Measurements from ENCODE around the gene PRDM5. TPM values are rescaled to one million over a fixed set of nuclear protein-coding genes. Genes with fewer than 3 reads are reported as not detected.

The PRDM5 gene
- total RNA-seq, 2 experiments from 2014 or later = 0.20 to 0.57 TPM

DNA sequence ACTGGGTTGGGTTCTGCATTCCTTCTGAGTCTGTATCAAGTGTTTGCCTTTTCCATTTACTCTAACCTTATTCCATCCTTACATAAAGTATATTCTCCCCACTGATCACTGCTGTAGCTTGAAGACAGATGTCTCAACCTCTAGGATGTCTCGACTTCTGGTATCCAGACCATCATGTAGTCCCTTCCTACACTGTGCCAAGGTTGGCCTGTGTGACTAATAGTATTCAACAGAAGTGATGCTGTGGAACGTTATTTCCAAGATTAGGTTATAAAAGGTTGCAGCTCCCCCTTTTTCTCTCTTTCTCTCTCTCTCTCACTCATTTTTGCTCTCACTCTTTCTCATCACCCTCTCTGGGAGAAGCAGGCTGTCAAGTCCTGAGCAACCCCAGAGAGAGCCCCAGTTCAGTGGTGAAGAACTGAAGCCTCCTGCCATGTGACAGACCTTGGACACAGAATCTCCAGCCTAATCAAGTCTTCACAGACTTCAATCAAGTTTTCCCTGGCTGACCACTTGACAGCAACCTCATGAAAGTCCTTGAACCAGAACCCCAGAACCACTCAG lies 75.4 kb downstream of the PRDM5 start:
- CTCF ChIA-PET = no interaction called here
- no peak overlapping the region for H3K27ac Mint-ChIP-seq
- no peak overlapping the region for H3K4me3 Mint-ChIP-seq
- no peaks in the 10 kb centered on the region for H3K9me3 Mint-ChIP-seq
- intact Hi-C loops (cut with micrococcal nuclease) = loop anchor here (2.0 kb wide), 1 partner anchor 74 kb away; no protein-coding TSS in a partner anchor
- H3K36me3 Mint-ChIP-seq (ENCODE audit: low read depth) = no peaks in the 10 kb centered on the region
- no peak for DNase-seq
- no peaks in the 10 kb centered on the region for H3K27me3 Mint-ChIP-seq (ENCODE audit: low read depth)
- H3K4me1 Mint-ChIP-seq (ENCODE audit: low read depth) = peaks cover 8% of the 10 kb centered on the region

DNA sequence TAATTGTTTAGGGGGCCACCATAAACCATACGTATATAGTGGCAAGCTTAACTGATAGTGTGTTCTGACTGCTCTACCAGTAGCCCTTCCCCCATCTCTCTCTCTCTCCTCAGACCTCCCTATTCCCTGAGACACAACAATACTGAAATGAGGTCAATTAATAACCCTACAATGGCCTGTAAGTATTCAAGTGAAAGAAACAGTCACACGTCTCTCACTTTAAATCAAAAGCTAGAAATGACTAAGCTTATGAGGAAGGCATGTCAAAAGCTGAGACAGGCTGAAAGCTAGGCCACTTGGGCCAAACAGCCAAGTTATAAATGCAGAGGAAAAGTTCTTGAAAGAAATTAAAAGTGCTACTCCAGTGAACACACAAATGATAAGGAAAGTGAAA lies 78.0 kb downstream of the PRDM5 start:
- CTCF ChIA-PET = interaction anchor here (1.3 kb wide), 1 partner anchor 75 kb away, joined by 4 read pairs; no protein-coding TSS in a partner anchor
- H3K36me3 Mint-ChIP-seq (ENCODE audit: low read depth) = no peaks in the 10 kb centered on the region
- H3K27me3 Mint-ChIP-seq (ENCODE audit: low read depth) = no peaks in the 10 kb centered on the region
- no peak overlapping the region for H3K4me3 Mint-ChIP-seq
- H3K4me1 Mint-ChIP-seq (ENCODE audit: low read depth) = peaks cover 8% of the 10 kb centered on the region
- H3K9me3 Mint-ChIP-seq = no peaks in the 10 kb centered on the region
- no peak overlapping the region for H3K27ac Mint-ChIP-seq
- peak; percentile 31 for DNase-seq
- intact Hi-C loops (cut with micrococcal nuclease) = no loop called here

DNA sequence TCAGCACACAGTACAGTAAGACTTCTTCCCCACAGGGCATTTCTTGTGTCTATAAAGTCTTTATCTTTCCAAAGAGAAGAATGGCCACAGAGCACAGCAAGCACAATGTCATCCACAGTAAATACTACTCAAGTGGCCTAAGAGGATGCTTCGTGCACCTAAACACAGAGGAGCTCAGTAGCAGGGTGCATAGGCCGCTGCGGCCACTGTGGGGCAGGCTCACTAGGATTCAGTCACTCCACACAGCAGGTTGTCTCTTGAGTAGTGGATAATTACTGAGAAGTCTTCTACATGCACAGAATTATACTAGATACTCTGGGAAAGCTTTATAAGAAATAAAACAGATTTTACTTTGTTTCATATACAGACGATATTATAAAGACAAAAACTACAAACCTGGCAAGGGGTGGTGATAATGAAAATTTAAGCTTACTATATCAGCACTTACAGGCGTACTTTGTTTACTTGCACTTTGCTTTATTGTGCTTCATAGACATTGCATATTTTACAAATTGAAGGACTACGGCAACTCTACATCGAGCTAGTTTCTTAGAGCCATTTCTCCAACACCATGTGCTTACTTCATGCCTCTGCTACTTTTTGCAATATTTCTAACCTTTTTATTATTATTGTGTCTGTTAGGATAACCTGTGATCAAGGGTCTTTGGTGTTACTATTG lies 78.5 kb downstream of the PRDM5 start:
- Mint-ChIP-seq H3K27ac (no peak overlapping the region), H3K4me3 (no peak overlapping the region), H3K27me3 (ENCODE audit: low read depth) (no peaks in the 10 kb centered on the region), H3K36me3 (ENCODE audit: low read depth) (no peaks in the 10 kb centered on the region), H3K4me1 (ENCODE audit: low read depth) (peaks cover 8% of the 10 kb centered on the region), H3K9me3 (no peaks in the 10 kb centered on the region)
- intact Hi-C loops (cut with micrococcal nuclease) = no loop called here
- DNase-seq = peak; percentile 26
- CTCF ChIA-PET = interaction anchor here (0.7 to 1.3 kb wide), 2 partner anchors 75 to 254 kb away, joined by 3 to 4 read pairs; no protein-coding TSS in a partner anchor

DNA sequence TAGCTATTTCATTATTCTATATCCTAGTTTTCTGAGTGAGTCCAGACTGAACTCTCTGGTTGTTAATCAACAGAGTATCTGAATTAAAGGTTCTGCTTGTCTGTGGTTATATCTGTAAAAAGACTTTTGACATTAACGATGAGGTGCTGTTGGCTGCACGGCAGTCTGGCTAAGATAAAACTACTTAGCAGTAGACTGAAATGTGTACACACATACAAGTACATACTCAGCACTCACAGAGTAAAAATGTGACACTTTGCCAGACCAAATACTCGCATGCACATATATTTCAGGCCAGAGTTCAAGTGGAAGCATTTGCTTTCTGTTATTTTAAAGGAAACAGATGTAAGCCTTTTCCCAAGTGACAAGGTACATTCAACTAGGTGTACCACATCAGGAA lies 80.5 kb downstream of the PRDM5 start:
- no peaks in the 10 kb centered on the region for H3K36me3 Mint-ChIP-seq (ENCODE audit: low read depth)
- DNase-seq = no peak
- intact Hi-C loops (cut with micrococcal nuclease) = no loop called here
- no peak overlapping the region for H3K4me3 Mint-ChIP-seq
- no peaks in the 10 kb centered on the region for H3K9me3 Mint-ChIP-seq
- no peak overlapping the region for H3K27ac Mint-ChIP-seq
- H3K4me1 Mint-ChIP-seq (ENCODE audit: low read depth) = peaks cover 8% of the 10 kb centered on the region
- CTCF ChIA-PET = no interaction called here
- no peaks in the 10 kb centered on the region for H3K27me3 Mint-ChIP-seq (ENCODE audit: low read depth)

DNA sequence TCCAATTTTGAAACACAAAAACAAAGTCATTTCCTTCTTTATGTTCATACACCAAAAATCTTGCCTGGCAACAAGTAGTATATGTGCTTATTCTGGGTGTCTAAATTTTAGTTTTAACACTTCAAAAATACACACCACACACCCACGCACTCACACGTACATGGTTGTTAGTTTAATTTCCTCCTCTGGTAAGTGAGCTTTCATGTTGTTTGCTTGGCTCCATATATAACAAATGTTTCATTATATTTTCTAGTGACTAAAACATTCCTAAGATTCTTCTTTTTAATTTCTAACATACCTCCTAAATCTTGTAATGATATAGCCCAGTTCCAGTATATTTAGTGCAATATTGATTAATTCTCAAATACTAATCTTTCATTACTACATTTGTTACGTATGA lies 80.9 kb downstream of the PRDM5 start:
- Mint-ChIP-seq H3K9me3 (no peaks in the 10 kb centered on the region), H3K36me3 (ENCODE audit: low read depth) (no peaks in the 10 kb centered on the region), H3K4me1 (ENCODE audit: low read depth) (peaks cover 8% of the 10 kb centered on the region), H3K4me3 (no peak overlapping the region), H3K27me3 (ENCODE audit: low read depth) (no peaks in the 10 kb centered on the region), H3K27ac (no peak overlapping the region)
- intact Hi-C loops (cut with micrococcal nuclease) = no loop called here
- CTCF ChIA-PET = no interaction called here
- DNase-seq = no peak

DNA sequence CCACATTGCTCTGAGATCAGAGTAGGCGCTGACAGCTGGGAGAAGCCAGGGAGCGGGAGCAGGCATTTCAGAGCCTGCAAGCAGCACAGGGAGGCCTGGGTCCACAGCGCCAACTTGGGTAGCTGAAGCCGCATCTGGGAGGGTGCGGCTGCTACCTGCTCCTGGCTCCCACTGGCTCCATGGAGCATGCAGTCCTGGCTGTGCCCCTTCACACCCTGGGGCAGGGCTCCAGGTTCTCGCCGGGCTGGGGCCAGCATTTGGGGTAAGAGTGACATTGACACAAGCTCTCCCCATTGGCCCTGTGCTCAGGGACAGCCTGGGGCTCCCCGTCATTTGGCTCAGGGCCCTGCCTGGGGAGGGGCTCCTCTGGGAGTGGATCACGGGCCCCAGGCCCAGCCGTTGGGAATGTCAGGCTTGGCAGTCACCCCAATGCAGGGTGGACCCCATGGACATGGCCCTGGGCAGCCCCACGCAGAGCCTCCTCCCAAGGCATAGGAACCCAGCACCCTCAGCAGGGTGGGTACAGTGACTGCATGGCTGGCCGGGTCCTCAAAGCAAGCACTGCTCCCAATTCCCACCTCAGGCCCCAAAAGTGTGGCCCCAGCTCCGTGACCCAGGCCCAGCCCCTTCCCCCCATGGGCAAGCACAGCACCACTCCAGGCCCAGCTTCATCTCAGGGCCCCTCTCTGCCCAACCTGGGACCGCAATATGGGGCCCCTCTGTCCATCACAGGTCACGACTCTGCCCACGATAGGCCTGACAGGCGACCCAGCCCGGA lies 82.4 kb downstream of the PRDM5 start:
- H3K36me3 Mint-ChIP-seq (ENCODE audit: low read depth) = no peaks in the 10 kb centered on the region
- CTCF ChIA-PET = no interaction called here
- intact Hi-C loops (cut with micrococcal nuclease) = no loop called here

DNA sequence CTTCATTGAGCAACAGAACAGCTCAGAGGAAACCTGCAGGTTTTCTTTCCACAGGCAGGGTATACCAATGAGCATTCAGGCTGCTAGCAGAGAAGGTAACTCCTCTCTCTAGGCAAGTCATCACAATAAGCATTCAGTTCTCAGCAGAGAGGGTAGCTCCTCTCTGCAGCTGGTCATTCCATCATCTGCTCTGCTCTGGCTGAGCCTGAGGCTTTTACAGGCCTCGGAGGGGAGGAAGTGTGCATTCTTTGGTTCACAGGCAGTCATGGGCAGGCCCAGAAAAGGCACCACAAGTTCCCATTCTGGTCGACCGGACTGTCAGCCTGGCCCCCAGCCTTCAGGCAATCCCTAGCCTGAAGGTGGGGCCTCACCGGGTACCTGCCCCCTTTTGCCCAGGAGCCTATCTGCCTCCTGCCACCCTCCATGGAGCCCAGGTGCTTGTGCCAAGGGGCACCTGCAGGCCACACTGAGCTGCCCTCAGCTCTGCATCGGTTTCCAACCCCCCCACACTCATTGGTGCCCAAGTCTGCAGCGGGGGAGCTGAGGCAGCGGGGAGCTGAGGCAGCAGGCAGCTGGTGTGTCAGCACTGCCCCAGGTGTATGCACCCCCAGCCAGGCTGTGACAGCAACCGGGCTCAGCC lies 83.1 kb downstream of the PRDM5 start:
- no peak overlapping the region for H3K27ac Mint-ChIP-seq
- no peaks in the 10 kb centered on the region for H3K27me3 Mint-ChIP-seq (ENCODE audit: low read depth)
- intact Hi-C loops (cut with micrococcal nuclease) = no loop called here
- peaks cover 4% of the 10 kb centered on the region for H3K4me1 Mint-ChIP-seq (ENCODE audit: low read depth)
- CTCF ChIA-PET = no interaction called here
- DNase-seq = no peak
- H3K4me3 Mint-ChIP-seq = no peak overlapping the region
- peaks cover 2% of the 10 kb centered on the region for H3K9me3 Mint-ChIP-seq
- H3K36me3 Mint-ChIP-seq (ENCODE audit: low read depth) = no peaks in the 10 kb centered on the region

More for the DNA sequence above, 82.4 kb downstream of the PRDM5 start:
- no peak overlapping the region for H3K4me3 Mint-ChIP-seq
- no peaks in the 10 kb centered on the region for H3K27me3 Mint-ChIP-seq (ENCODE audit: low read depth)
- no peak overlapping the region for H3K27ac Mint-ChIP-seq
- H3K9me3 Mint-ChIP-seq = no peaks in the 10 kb centered on the region
- DNase-seq = no peak
- peaks cover 10% of the 10 kb centered on the region for H3K4me1 Mint-ChIP-seq (ENCODE audit: low read depth)

DNA sequence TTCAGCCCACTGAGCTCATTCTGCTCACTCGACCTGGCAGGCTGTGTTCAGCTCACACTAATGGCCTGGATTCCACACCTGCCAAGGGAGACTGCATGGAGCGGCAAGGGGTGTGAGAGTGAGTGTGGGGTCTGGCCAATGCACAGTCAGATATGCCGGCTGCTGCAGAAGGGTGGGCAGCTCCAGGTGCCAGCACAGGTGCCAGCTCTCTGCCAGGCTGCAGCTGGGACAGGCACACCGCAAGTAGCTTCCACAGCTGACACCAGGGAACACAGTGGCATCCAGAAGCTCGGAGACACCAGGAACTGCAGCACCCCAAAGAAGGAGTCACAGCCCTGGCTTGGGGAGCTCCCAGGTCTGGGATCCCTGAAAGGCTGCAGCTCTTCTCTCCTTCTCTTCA lies 83.7 kb downstream of the PRDM5 start:
- Mint-ChIP-seq H3K36me3 (ENCODE audit: low read depth) (no peaks in the 10 kb centered on the region), H3K27me3 (ENCODE audit: low read depth) (no peaks in the 10 kb centered on the region), H3K9me3 (peaks cover 5% of the 10 kb centered on the region), H3K27ac (no peak overlapping the region), H3K4me1 (ENCODE audit: low read depth) (peaks cover 2% of the 10 kb centered on the region), H3K4me3 (no peak overlapping the region)
- no peak for DNase-seq
- intact Hi-C loops (cut with micrococcal nuclease) = no loop called here
- CTCF ChIA-PET = no interaction called here

DNA sequence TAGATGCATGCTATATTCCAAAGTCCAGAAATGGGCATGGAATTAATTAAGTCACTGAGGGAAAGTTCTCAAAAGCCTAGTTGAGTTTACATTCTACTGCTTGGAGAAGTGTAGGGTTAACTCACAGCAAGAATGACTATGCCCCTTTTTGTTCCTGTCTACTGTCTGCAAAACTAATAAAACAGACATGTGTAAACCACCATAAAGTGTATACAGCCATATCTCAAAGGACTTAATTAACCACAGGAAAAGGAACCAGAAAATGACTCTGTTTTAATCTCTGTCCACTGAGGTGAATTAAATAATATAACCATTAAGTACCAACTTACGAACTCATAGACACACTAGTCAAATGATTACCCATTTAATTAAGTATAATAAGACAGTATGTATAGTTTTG lies 84.9 kb downstream of the PRDM5 start:
- DNase-seq = no peak
- H3K27ac Mint-ChIP-seq = no peak overlapping the region
- H3K27me3 Mint-ChIP-seq (ENCODE audit: low read depth) = no peaks in the 10 kb centered on the region

DNA sequence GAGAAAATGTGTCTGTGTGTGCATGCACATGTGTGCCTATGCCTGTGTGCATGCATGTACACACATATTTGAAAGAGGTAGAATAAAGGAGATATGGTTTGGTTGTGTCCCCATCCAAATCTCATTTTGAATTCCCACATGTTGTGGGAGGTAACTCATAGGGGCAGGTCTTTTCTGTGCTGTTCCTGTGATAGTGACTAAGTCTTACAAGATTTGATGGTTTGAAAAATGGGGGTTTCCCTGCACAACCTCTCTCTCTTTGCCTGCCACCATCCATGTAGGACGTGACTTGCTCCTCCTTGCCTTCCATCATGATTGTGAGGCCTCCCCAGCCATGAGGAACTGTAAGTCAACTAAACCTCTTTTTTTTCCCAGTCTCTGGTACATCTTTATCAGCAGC lies 87.2 kb downstream of the PRDM5 start:
- Mint-ChIP-seq H3K27ac (no peak overlapping the region), H3K36me3 (ENCODE audit: low read depth) (no peaks in the 10 kb centered on the region), H3K4me1 (ENCODE audit: low read depth) (peaks cover 2% of the 10 kb centered on the region), H3K9me3 (peaks cover 7% of the 10 kb centered on the region), H3K4me3 (no peak overlapping the region), H3K27me3 (ENCODE audit: low read depth) (no peaks in the 10 kb centered on the region)
- intact Hi-C loops (cut with micrococcal nuclease) = no loop called here
- CTCF ChIA-PET = no interaction called here
- no peak for DNase-seq

More for the DNA sequence above, 84.9 kb downstream of the PRDM5 start:
- intact Hi-C loops (cut with micrococcal nuclease) = no loop called here
- peaks cover 2% of the 10 kb centered on the region for H3K4me1 Mint-ChIP-seq (ENCODE audit: low read depth)
- CTCF ChIA-PET = no interaction called here
- H3K36me3 Mint-ChIP-seq (ENCODE audit: low read depth) = no peaks in the 10 kb centered on the region
- H3K4me3 Mint-ChIP-seq = no peak overlapping the region
- peaks cover 7% of the 10 kb centered on the region for H3K9me3 Mint-ChIP-seq

DNA sequence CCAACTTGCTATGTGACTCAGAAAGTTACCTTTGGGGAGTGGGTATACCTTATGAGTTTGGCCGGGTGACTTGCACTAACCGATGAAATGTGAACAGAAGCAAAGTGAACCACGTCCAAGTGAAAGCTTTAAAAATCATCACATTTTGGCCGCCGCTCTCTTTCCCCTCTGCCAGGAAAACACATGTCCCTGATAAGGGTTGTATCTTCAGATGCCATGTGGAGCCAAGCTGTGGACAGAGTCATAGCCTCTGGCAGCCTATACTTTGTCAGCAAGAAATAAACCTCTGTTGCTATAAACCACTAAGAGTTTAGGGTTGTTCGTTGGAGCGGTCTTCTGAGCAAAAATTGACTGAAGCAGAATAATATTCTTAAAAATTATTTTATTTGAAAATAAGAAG lies 92.3 kb downstream of the PRDM5 start:
- Mint-ChIP-seq H3K27ac (no peak overlapping the region), H3K27me3 (ENCODE audit: low read depth) (no peaks in the 10 kb centered on the region), H3K4me1 (ENCODE audit: low read depth) (no peaks in the 10 kb centered on the region), H3K9me3 (peaks cover 7% of the 10 kb centered on the region), H3K36me3 (ENCODE audit: low read depth) (no peaks in the 10 kb centered on the region), H3K4me3 (no peak overlapping the region)
- CTCF ChIA-PET = no interaction called here
- intact Hi-C loops (cut with micrococcal nuclease) = no loop called here
- DNase-seq = no peak

DNA sequence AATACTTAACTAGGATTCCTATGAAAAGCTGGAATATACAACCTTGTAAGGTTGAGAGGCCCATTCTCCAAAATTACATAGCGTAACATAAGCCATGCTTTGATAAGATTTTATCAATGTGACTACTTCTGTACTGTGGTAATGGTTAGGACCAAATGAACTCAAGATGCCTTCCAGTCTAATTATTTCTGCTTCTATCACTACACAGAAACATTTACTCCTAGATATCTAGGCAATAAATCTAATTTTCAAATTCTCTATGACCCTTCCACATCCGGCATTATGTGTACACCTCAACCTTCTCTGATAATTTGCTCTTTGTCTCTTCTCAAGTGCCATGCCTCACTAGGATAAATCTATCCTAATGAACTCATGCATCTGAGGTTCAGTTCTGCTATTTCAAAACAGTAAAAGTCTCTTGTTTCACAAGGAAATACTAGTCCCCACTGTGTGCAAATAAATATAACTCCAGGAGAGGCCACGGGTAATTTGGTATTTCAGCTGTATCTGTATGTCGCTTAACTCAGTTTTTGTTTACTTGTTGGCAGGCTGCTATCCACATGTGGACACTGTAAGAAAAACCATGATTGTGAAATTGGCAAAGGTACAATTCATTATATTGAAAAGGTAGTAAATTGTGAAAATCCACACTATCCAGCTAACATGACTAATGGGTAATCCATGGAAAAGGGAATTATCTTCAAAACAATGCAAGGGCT lies 93.3 kb downstream of the PRDM5 start:
- H3K36me3 Mint-ChIP-seq (ENCODE audit: low read depth) = no peaks in the 10 kb centered on the region
- H3K27me3 Mint-ChIP-seq (ENCODE audit: low read depth) = no peaks in the 10 kb centered on the region
- intact Hi-C loops (cut with micrococcal nuclease) = no loop called here
- CTCF ChIA-PET = interaction anchor here (0.6 kb wide), 1 partner anchor 15 kb away, joined by 3 read pairs; no protein-coding TSS in a partner anchor
- H3K9me3 Mint-ChIP-seq = peaks cover 5% of the 10 kb centered on the region
- no peak overlapping the region for H3K27ac Mint-ChIP-seq
- H3K4me1 Mint-ChIP-seq (ENCODE audit: low read depth) = no peaks in the 10 kb centered on the region
- DNase-seq = no peak
- no peak overlapping the region for H3K4me3 Mint-ChIP-seq

All from activated naive CD4-positive, alpha-beta T cell treated with anti-CD3 and anti-CD28 coated beads for 36 hours (primary cell).